ENCODE measurements around the gene QSER1.
"Not testable (repeated sequence)": the region's sequence is repeated elsewhere in the genome, so short reads cannot be mapped to it uniquely, and the experiment has no call there.

Gene QSER1

DNA sequence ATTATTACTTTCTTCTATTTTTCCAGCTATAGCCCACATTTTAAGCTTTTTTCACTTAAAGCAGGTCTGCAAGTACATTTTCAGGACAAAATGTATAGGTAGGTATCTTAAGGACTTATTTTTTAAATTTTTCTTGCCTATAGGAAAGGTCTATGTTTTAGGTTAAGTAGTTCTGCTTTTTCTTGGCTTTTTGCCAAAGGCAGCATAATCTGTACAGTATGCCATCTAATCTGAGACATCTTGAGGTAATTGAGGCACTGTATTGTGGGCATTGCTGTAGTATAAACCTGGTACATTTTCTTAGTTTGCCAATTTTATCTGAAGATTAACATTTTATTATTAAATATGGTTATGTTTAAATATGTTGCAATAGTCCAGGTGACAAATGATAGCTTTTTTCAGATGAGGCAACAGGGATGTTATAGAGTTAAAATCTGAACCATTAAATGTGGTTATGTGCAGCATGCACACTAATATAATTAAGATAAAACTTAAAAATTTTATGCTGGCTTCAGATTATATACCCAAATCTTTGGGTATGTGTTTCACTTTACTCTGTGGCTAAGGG is 42.9 kb downstream of the QSER1 start:
- no peak for DNase-seq

DNA sequence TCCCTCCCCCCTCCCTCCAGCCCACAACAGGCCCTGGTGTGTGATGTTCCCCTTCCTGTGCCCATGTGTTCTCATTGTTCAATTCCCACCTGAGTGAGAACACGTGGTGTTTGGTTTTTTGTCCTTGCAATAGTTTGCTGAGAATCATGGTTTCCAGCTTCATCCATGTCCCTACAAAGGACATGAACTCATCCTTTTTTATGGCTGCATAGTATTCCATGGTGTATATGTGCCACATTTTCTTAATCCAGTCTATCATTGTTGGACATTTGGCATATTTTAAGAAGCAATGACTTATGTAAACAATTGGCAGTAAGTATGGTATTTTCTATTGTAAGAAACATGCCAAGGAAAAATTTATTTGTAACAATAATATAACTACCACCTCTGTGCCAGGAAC is 43.6 kb downstream of the QSER1 start:
- not testable (repeated sequence) for DNase-seq

- DNase-seq, result not testable (repeated sequence)
These were observed 44.7 kb downstream of the QSER1 start for GRCh38 chr11:32937283-32937682.

- no peak for DNase-seq
These were observed 46.4 kb downstream of the QSER1 start for GRCh38 chr11:32939046-32939445.

DNA sequence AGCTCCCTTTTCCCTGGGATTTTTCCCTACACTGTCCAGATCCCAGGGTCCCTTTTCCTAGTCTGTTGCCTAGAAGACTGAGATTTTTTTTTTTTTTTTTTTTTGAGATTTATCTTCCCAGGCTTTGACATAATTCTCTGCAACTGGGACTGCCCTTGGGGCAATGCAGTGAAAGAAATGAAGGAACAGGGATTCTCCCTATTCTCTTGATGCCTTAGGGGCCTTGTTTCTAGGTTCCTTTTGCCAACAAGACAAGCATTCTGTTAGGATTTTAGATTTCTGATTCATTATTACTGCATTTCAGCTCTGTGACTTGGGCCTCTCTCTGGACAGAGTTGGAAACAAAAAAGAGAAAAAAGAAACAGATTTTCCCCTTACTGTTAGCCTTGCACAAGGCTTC is 47.3 kb downstream of the QSER1 start:
- no peak for DNase-seq

- no peak for DNase-seq
These were observed 48.3 kb downstream of the QSER1 start for GRCh38 chr11:32940865-32941264.

- no peak for DNase-seq
These were observed 55.4 kb downstream of the QSER1 start for GRCh38 chr11:32947978-32948377.

DNA sequence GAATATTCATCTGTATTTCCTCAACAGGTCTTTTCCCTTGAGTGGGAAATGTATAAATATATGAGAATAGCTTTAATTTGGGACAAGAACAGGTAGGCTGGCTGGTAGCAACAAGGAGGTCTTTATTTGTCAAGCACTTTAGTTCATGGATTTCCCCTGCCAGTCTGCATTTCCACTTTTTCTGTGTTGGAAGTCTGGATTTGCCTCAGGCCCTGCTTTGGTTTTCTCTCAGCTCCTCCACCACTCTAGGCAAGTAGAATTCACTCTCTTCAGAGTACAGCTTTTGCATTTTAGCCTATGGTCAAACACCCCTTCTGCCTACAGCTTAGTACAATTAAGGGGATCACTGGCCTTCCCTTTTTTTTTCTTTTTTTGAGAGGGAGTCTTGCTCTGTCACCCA is 57.1 kb downstream of the QSER1 start:
- DNase-seq, result no peak

DNA sequence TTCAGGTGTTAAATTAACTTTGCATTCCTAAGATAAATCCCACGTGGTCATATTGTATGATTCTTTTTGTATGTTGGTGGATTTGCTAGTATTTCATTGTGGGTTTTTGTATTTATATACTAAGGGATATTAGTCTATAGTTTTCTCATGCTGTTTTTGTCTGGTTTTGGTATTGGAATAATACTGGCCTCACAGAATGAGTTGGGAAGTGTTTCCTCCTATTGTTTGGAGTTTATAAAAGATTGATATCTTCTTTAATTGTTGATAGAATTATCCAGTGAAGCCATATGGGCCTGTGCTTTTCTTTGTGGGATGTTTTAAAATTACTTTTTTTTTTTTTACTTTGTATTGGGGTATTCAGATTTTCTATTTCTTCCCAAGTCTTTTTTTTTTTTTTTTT is 59.8 kb downstream of the QSER1 start:
- no peak for DNase-seq

DNA sequence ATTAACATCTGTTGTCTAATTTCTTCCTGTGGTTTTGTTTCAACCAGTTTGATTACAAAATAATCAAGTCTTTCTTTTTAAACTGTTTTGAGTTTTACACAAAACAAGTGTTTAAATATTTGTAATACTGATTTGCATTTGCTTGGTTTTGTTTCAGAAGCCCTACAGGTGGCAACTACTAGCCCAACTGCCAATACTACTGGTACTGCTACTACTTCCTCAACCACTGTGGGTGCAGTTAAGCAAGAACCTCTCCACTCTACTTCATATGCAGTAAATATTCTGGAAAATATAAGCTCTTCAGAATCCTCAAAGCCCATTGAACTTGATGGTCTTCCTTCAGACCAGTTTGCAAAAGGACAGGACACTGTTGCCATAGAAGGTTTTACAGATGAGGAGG is 61.1 kb downstream of the QSER1 start:
- DNase-seq, result no peak

- peak in 3 of 6 experiments; percentile 14 to 67 (median 53) for DNase-seq
These were observed 68.0 kb downstream of the QSER1 start for GRCh38 chr11:32960553-32961164.

DNA sequence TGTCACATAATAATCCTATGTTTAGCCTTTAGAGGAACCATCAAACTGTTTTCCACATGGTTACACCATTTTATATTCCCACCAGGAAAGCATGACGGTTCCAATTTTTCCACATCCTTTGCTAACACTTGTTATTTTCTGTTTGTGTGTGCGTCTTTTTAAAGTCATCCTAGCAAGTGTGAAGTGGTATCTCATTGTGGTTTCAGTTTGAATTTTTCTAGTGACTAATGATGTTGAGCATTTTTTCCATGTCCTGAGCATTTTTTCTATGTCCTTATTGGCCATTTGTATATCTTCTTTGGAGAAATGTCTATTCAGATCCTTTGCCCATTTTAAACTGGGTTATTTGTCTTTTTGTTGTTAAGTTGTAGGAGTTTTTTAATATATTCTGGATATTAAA is 69.4 kb downstream of the QSER1 start:
- no peak for DNase-seq

GRCh38 chr11:32963721-32964120 is 71.1 kb downstream of the QSER1 start:
- DNase-seq, result no peak

GRCh38 chr11:32968541-32968940 is 75.9 kb downstream of the QSER1 start:
- no peak for DNase-seq

DNA sequence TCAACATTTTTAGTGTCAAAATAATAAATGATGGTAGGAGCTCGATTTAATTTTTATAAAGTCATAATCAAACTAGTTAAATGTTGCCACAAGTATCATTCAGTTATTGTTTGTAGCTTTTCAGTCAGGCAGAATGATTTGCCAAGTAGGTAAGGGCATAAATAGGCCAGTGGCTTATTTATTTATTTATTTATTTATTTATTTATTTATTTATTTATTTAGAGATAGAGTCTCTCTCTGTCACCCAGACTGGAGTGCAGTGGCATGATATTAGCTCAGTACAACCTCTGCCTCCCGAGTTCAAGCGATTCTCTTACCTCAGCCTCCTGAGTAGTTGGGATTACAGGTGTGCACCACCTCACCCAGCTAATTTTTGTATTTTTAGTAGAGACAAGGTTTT is 79.6 kb downstream of the QSER1 start:
- not testable (repeated sequence) for DNase-seq

DNA sequence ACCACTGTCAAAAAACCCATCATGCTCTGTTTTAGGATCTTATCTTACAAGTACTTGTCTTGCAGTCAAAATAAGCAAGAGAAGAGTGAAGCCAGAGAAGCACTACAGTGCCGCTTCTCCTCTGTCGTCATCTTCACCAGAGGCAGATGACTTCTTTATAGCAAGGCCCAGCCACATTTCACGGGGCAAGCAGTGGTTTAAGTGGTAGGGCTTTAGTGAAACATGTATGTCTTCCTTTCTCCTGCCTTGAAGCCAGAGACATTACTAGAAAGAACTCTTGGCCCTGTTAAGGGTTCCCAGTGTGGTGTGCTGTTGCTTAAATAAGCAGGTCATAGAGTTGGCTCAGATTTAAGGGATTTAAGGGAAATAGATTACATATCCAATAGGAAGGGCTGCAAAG is 80.2 kb downstream of the QSER1 start:
- DNase-seq, result no peak

GRCh38 chr11:32982626-32983025 is 90.0 kb downstream of the QSER1 start:
- no peak for DNase-seq

GRCh38 chr11:32983506-32983905 is 90.9 kb downstream of the QSER1 start:
- no peak for DNase-seq

GRCh38 chr11:32985600-32985999 is 93.0 kb downstream of the QSER1 start:
- DNase-seq, result no peak

DNA sequence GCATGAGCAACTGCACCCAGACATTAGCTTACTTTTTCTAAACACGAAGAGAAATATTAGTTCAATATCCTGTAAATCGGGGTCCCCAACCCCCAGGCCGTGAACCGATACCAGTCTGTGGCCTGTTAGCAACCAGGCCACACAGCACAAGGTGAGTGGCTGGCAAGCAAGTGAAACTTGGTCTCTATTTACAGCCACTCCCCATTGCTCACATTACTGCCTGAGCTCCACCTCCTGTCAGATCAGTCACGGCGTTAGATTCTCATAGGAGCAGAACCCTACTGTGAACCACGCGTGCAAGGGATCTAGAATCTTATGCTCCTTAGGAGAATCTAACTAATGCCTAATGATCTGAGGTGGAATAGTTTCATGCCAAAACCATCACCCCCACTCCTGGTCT is 95.2 kb downstream of the QSER1 start:
- DNase-seq, result no peak

GRCh38 chr11:32990481-32990880 is 97.9 kb downstream of the QSER1 start:
- DNase-seq, result no peak

GRCh38 chr11:32991427-32991826 is 98.8 kb downstream of the QSER1 start:
- DNase-seq, result no peak

DNA sequence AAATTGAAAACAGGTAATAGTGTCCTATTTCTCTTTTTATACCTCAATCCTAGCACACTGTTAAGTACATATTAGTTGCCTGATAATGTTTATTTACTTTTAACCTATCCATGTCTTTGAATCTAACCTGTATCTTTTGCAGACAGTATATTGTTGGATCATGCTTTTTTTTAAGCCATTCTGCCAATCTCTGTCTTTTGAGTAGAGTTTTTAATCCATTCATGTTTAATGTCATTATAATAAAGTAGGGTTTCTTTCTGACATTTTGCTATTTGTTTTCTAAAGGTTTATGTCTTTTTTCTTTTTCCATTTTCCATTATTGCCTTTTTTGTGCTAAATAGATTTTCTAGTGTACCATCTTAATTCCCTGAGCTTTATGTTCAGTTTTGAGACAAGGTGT is 99.3 kb downstream of the QSER1 start:
- DNase-seq, result no peak

- no peak for DNase-seq
These were observed 107.6 kb downstream of the QSER1 start for GRCh38 chr11:33000181-33000580.

- DNase-seq, result no peak
These were observed 108.7 kb downstream of the QSER1 start for GRCh38 chr11:33001281-33001680.
